H1 (cell line): ENCODE results near the gene MRPS12. TPM values are rescaled to one million over a fixed set of nuclear protein-coding genes. Genes with fewer than 3 reads are reported as not detected.

Experiments used
- CREB1 ChIP-seq: IDR thresholded peaks from 2 replicates; pipeline ENCODE4 v1.6.1; 2012; ENCODE audit warnings: inconsistent platforms
- EGR1 ChIP-seq: IDR thresholded peaks from 2 replicates; pipeline ENCODE4 v1.6.1; 2011; ENCODE audit warnings: low read depth, low read length, borderline replicate concordance
- TAF7 ChIP-seq: optimal IDR thresholded peaks from 2 replicates; pipeline ENCODE3; 2011; ENCODE audit warnings: low read depth, mild to moderate bottlenecking, inconsistent platforms, low read length, moderate library complexity, borderline replicate concordance
- polyA plus RNA-seq, 7 experiments: library from polyadenylated mRNA; depleted of rRNA in 3 of 7; stranded (reverse) in 5 of 7; unstranded in 2 of 7; fragments of >200 nt in 5 of 7; fragments of 200-250 nt in 2 of 7; gene quantifications; 1 replicate in 5 of 7; 2 replicates in 1 of 7; 4 replicates in 1 of 7; pipeline versions ENCODE4 v1.2.1 to v1.2.3, GENCODE V29; 2011 to 2013; ENCODE audit warnings: missing spikeins in 2 of 7, mixed read lengths in 2 of 7
- total RNA-seq: library from RNA; stranded (reverse); fragmentation: NEBNext Ultra II Directional; extraction: Animal tissue kit (Norgen Biotek cat#: 25700); gene quantifications from 2 replicates; pipeline ENCODE4 v1.2.1, GENCODE V29; 2021

The MRPS12 gene
- total and polyA plus RNA-seq, 2 of the 8 experiments (the other 6 are each of a cell fraction or from before 2014, with no cell fraction given), result 79.0 to 175 TPM

DNA sequence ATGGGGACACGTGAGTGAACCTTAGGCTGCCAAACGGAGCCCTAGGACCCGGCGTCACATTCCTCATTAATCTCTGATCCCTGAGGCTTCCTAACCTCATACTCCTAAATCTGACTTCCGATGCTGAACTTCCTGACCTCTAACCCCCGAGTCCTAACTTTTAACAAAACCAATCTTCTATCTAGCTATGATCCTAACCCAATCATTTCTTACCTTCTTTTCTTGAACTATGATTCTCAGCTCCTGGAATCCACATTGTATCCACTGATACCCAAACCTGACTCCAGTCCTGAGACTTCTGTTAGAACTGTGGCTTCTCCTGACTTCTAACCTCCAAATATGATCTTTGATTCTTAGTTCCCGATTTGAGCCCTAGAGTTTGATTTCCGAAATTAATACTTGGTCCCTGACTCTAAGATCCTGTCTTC lies 30.5 kb upstream of the MRPS12 start (continued):
- TF ChIP-seq TAF7 (peak; percentile 9), CREB1 (0 out of 2 replicates have a peak, but pooled peaks have one; percentile 46), EGR1 (no peak)
